ENCODE measurements around the gene MAP2K5. TPM values are rescaled to one million over a fixed set of nuclear protein-coding genes. Genes with fewer than 3 reads are reported as not detected.

The MAP2K5 gene
- total and polyA plus RNA-seq, 10 of the 15 experiments (the other 5 are each of a cell fraction or from before 2014, with no cell fraction given), result 1.3 to 19.4 (median 9.6) TPM

DNA sequence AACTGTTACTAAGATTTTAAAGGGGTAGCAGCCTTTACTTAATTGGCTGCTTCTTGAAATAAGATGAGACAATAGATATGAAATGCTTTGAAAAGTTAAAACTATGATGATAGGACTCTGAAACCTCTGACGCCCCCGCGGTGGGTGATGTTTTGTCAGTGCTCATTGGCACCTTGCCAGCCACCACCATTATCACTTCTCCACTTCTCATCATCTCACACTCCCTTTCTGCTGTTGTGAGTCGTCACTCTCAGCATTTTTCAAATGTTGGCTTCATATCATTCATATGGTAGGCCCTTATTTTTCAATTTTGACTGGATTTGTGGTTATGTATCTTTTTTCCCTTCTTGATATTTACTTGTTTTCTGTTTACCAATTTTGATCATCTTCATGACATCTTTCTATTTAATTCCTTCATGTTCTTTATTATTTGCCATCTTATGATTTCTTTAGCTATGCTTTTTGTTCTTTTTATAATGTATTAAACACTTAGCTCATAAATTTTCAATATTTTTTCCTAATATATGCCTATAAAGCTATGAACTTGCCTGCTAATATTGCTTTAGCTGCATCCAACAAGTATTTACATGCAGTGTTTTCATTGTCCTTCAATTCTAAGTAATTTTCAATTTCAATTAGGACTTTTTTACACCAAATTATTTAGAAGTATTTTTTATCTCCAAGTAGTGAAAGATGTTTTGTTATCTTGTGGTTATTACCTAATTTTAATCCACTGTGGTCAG is 252.5 kb downstream of the MAP2K5 start:
- no peak overlapping the region for H3K4me2 ChIP-seq (ENCODE audit: control insufficient read depth, insufficient read depth)
- no peak overlapping the region for H2AFZ ChIP-seq (ENCODE audit: control insufficient read depth, low read depth, low read length)
- no peaks in the 10 kb centered on the region for H4K20me1 ChIP-seq (ENCODE audit: control insufficient read depth, insufficient read depth)
- intact Hi-C loops (cut with micrococcal nuclease; ENCODE audit: unreplicated experiment) (no loop called here), in situ Hi-C loops (cut with MboI) (no loop called here)
- H3K36me3 ChIP-seq (ENCODE audit: control insufficient read depth in 2 of 2, insufficient read depth in 2 of 2, low read length in 1 of 2), result no peaks in the 10 kb centered on the region; a peak in 1 of 4 replicates
- H3K4me1 ChIP-seq (ENCODE audit: control insufficient read depth, insufficient read depth, low read length), result no peaks in the 10 kb centered on the region
- ChIA-PET RAD21 (ENCODE audit: unreplicated experiment) (no interaction called here), SMC1A (ENCODE audit: uncharacterized antibody, unreplicated experiment) (interaction anchor here (0.6 to 2.1 kb wide), 3 partner anchors 10 to 435 kb away, joined by 3 to 6 read pairs (median 3); no protein-coding TSS in a partner anchor), POLR2A (no interaction called here), CTCF (interaction anchor here (2.3 kb wide), 1 partner anchor 11 kb away, joined by 5 read pairs; no protein-coding TSS in a partner anchor)
- no TSS peak for BruUV-seq (replicated peaks)
- ATAC-seq, result no peak
- 90% methylated on average over 4 of the region's 4 CpGs for WGBS (ENCODE audit: insufficient coverage, insufficient replicate concordance, low lambda C conversion rate, missing lambda C conversion rate)
- FAIRE-seq, result no peak
- H3K79me2 ChIP-seq (ENCODE audit: control insufficient read depth, insufficient read depth, low read length), result no peaks in the 10 kb centered on the region
- H3K4me3 ChIP-seq, result no peak overlapping the region
- no peaks in the 10 kb centered on the region for H3K27me3 ChIP-seq (replicated peaks in 1 of 2; ENCODE audit: control insufficient read depth in 2 of 2, insufficient read depth in 2 of 2, low read length in 1 of 2)
- H3K27ac ChIP-seq (ENCODE audit: control insufficient read depth, insufficient read depth), result no peak overlapping the region
- DNase-seq (ENCODE audit: low read depth, low spot score), result no peak
- peaks cover 1% of the 10 kb centered on the region; the same call in 2 of the 3 replicates for H3K9me3 ChIP-seq (replicated peaks; ENCODE audit: control insufficient read depth, insufficient read depth, low read length)
- no peak for TF ChIP-seq RB1 (IDR thresholded peaks at IDR 0.05; ENCODE audit: borderline replicate concordance)
- no peak overlapping the region for H3K9ac ChIP-seq (ENCODE audit: control insufficient read depth, insufficient read depth, low read length)

DNA sequence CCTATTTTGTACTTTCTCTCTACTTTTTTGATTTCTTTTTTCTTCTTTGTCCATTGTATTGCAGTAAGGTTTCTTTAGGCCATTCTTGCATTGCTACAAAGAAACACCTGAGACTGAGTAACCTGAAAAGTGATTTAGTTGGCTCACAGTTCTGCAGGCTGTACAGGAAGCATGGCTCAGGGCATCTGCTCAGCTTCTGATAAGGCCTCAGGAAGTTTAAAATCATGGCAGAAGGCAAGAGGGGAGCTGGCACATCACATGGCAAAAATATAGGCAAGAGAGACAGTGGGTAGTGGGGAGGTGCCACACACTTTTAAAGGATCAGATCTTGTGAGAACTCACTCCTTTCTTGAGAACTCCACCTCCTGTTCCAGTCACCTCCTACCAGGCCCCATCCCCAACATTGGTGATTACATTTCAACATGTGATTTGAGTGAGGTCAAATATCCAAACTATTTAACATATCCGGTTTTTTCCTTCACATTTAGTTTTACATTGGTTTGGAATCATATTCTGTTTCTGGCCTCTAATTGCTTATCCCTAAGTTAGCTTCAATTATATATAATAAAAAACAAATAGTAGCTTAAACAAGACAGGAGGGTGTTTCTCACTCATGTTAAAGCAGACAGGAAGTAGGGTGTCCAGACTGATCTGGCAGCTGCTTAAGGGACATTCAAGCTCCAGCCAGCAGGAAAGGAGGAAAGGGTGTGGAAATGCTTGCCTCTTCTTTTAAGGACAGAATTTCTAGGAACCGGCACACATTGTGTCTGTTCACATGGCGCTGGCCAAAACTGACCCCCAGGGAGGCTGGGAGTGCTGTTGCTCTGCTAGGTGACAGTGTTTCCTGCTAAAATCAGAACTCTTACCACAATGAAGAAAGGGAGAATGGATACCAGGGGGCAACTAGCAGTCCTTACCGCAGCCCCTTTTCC is 254.0 kb downstream of the MAP2K5 start:
- Histone ChIP-seq H2AFZ (ENCODE audit: control insufficient read depth, low read depth, low read length) (no peak overlapping the region), H3K9ac (ENCODE audit: control insufficient read depth, insufficient read depth, low read length) (no peak overlapping the region), H3K4me2 (ENCODE audit: control insufficient read depth, insufficient read depth) (no peak overlapping the region), H3K27me3 (replicated peaks in 1 of 2; ENCODE audit: control insufficient read depth in 2 of 2, insufficient read depth in 2 of 2, low read length in 1 of 2) (no peaks in the 10 kb centered on the region), H3K79me2 (ENCODE audit: control insufficient read depth, insufficient read depth, low read length) (no peaks in the 10 kb centered on the region), H3K9me3 (replicated peaks; ENCODE audit: control insufficient read depth, insufficient read depth, low read length) (peaks cover 1% of the 10 kb centered on the region; the same call in 2 of the 3 replicates), H3K36me3 (ENCODE audit: control insufficient read depth in 2 of 2, insufficient read depth in 2 of 2, low read length in 1 of 2) (no peaks in the 10 kb centered on the region; a peak in 1 of 4 replicates), H4K20me1 (ENCODE audit: control insufficient read depth, insufficient read depth) (no peaks in the 10 kb centered on the region), H3K4me1 (ENCODE audit: control insufficient read depth, insufficient read depth, low read length) (no peaks in the 10 kb centered on the region), H3K4me3 (no peak overlapping the region), H3K27ac (ENCODE audit: control insufficient read depth, insufficient read depth) (no peak overlapping the region)
- ChIA-PET SMC1A (ENCODE audit: uncharacterized antibody, unreplicated experiment) (interaction anchor here (1.0 to 2.1 kb wide), 2 partner anchors 11 to 36 kb away, joined by 3 to 6 read pairs; no protein-coding TSS in a partner anchor), CTCF (no interaction called here), POLR2A (no interaction called here), RAD21 (ENCODE audit: unreplicated experiment) (interaction anchor here (1.0 to 1.5 kb wide), 2 partner anchors 11 to 295 kb away, joined by 3 to 4 read pairs; no protein-coding TSS in a partner anchor)
- BruUV-seq (replicated peaks), result no TSS peak
- DNase-seq (ENCODE audit: low read depth, low spot score) (no peak), FAIRE-seq (no peak), ATAC-seq (no peak)
- WGBS (ENCODE audit: insufficient coverage, insufficient replicate concordance, low lambda C conversion rate, missing lambda C conversion rate), result 84% methylated on average over 4 of the region's 4 CpGs
- intact Hi-C loops (cut with micrococcal nuclease; ENCODE audit: unreplicated experiment) (no loop called here), in situ Hi-C loops (cut with MboI) (no loop called here)
- TF ChIP-seq KLF5 (IDR thresholded peaks at IDR 0.05; ENCODE audit: partially characterized antibody) (no peak), MEF2A (IDR thresholded peaks at IDR 0.05; ENCODE audit: insufficient read depth, low read depth, low read length) (no peak), ATF7 (IDR thresholded peaks at IDR 0.05; ENCODE audit: low read depth) (no peak), RELA (IDR thresholded peaks at IDR 0.05; ENCODE audit: borderline replicate concordance, partially characterized antibody) (no peak), ZZZ3 (IDR thresholded peaks at IDR 0.05; ENCODE audit: control insufficient read depth, insufficient read length, low read depth) (no peak), SRF (IDR thresholded peaks at IDR 0.05; ENCODE audit: low read depth in 2 of 2, low read length in 2 of 2) (no peak)
- TF ChIP-seq, protein P1, sequence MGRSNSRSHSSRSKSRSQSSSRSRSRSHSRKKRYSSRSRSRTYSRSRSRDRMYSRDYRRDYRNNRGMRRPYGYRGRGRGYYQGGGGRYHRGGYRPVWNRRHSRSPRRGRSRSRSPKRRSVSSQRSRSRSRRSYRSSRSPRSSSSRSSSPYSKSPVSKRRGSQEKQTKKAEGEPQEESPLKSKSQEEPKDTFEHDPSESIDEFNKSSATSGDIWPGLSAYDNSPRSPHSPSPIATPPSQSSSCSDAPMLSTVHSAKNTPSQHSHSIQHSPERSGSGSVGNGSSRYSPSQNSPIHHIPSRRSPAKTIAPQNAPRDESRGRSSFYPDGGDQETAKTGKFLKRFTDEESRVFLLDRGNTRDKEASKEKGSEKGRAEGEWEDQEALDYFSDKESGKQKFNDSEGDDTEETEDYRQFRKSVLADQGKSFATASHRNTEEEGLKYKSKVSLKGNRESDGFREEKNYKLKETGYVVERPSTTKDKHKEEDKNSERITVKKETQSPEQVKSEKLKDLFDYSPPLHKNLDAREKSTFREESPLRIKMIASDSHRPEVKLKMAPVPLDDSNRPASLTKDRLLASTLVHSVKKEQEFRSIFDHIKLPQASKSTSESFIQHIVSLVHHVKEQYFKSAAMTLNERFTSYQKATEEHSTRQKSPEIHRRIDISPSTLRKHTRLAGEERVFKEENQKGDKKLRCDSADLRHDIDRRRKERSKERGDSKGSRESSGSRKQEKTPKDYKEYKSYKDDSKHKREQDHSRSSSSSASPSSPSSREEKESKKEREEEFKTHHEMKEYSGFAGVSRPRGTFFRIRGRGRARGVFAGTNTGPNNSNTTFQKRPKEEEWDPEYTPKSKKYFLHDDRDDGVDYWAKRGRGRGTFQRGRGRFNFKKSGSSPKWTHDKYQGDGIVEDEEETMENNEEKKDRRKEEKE (IDR thresholded peaks at IDR 0.05), result no peak
- TF ChIP-seq, protein P2, sequence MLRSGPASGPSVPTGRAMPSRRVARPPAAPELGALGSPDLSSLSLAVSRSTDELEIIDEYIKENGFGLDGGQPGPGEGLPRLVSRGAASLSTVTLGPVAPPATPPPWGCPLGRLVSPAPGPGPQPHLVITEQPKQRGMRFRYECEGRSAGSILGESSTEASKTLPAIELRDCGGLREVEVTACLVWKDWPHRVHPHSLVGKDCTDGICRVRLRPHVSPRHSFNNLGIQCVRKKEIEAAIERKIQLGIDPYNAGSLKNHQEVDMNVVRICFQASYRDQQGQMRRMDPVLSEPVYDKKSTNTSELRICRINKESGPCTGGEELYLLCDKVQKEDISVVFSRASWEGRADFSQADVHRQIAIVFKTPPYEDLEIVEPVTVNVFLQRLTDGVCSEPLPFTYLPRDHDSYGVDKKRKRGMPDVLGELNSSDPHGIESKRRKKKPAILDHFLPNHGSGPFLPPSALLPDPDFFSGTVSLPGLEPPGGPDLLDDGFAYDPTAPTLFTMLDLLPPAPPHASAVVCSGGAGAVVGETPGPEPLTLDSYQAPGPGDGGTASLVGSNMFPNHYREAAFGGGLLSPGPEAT (IDR thresholded peaks at IDR 0.05; ENCODE audit: low read depth), result no peak

Data from GM12878 (cell line).